ENCODE data around the gene CCDC40.

The CCDC40 gene

GRCh38 chr17:80018917-80019651, 17.4 kb upstream of the CCDC40 start:
- no peak for DNase-seq (ENCODE audit: low read depth)

- DNase-seq (ENCODE audit: low read depth) = no peak
These were observed 14.8 kb upstream of the CCDC40 start for GRCh38 chr17:80021600-80021999.

- no peak for DNase-seq (ENCODE audit: low read depth)
These were observed 12.8 kb upstream of the CCDC40 start for GRCh38 chr17:80023481-80024205.

GRCh38 chr17:80024206-80024972, 12.1 kb upstream of the CCDC40 start:
- DNase-seq (ENCODE audit: low read depth) = no peak

GRCh38 chr17:80025140-80025539, 11.3 kb upstream of the CCDC40 start:
- DNase-seq (ENCODE audit: low read depth) = no peak

- no peak for DNase-seq (ENCODE audit: low read depth)
These were observed 10.6 kb upstream of the CCDC40 start for GRCh38 chr17:80025796-80026195.

- no peak for DNase-seq (ENCODE audit: low read depth)
These were observed 9.9 kb upstream of the CCDC40 start for GRCh38 chr17:80026359-80027042.

- no peak for DNase-seq (ENCODE audit: low read depth)
These were observed 9.4 kb upstream of the CCDC40 start for GRCh38 chr17:80027043-80027435.

GRCh38 chr17:80028030-80028429, 8.4 kb upstream of the CCDC40 start:
- no peak for DNase-seq (ENCODE audit: low read depth)

- no peak for DNase-seq (ENCODE audit: low read depth)
These were observed 7.0 kb upstream of the CCDC40 start for GRCh38 chr17:80029258-80029974.

- DNase-seq (ENCODE audit: low read depth) = no peak
These were observed 5.6 kb upstream of the CCDC40 start for GRCh38 chr17:80030730-80031410.

- DNase-seq (ENCODE audit: low read depth) = no peak
These were observed 4.6 kb upstream of the CCDC40 start for GRCh38 chr17:80031691-80032430.

GRCh38 chr17:80032614-80033171, 3.7 kb upstream of the CCDC40 start:
- no peak for DNase-seq (ENCODE audit: low read depth)

GRCh38 chr17:80033840-80034239, 2.6 kb upstream of the CCDC40 start:
- DNase-seq (ENCODE audit: low read depth) = no peak

- no peak for DNase-seq (ENCODE audit: low read depth)
These were observed 1.4 kb upstream of the CCDC40 start for GRCh38 chr17:80034791-80035686.

- no peak for DNase-seq (ENCODE audit: low read depth)
These were observed 830 bp upstream of the CCDC40 start, which contains the start of gene TBC1D16 for GRCh38 chr17:80035687-80035936. Gene TBC1D16, minus strand, starts transcription at chr17:80035872. Its CDS starts 22,325 bp downstream, at chr17:80013547.

- DNase-seq (ENCODE audit: low read depth) = no peak
These were observed 454 bp downstream of the CCDC40 start for GRCh38 chr17:80036715-80037477.

GRCh38 chr17:80043963-80044362, 7.5 kb downstream of the CCDC40 start:
- no peak for DNase-seq (ENCODE audit: low read depth)
